HCT116 (cell line): ENCODE measurements around the gene RNU5B-1.

Source experiments
- CBX3 ChIP-seq: IDR thresholded peaks from 2 replicates; pipeline ENCODE4 v1.6.1; 2012; ENCODE audit warnings: low read depth
- CEBPB ChIP-seq: IDR thresholded peaks from 2 replicates; pipeline ENCODE4 v1.6.1; 2012; ENCODE audit warnings: low read depth
- CTCF ChIP-seq, 3 experiments: fragments of 200-600 bp in 1 of 3; sonication (generic) in 1 of 3; IDR thresholded peaks in 2 of 3; conservative IDR thresholded peaks in 1 of 3; 2 replicates each; pipeline ENCODE4 v1.5.1; 2012 to 2017; ENCODE audit warnings: low read depth in 2 of 3, low read length in 2 of 3, antibody characterized with exemption in 1 of 3, borderline replicate concordance in 1 of 3, control low read depth in 1 of 3, mild to moderate bottlenecking in 1 of 3, mixed read lengths in 1 of 3, mixed run types in 1 of 3, moderate library complexity in 1 of 3; ENCODE audit not compliant: insufficient read depth in 1 of 3
- EZH2 ChIP-seq: fragments of 200-600 bp; sonication (generic); IDR thresholded peaks from 2 replicates; pipeline ENCODE4 v1.6.1; 2017; ENCODE audit warnings: antibody characterized with exemption, mixed run types
- TCF7L2 ChIP-seq: IDR thresholded peaks from 2 replicates; pipeline ENCODE4 v1.7.0; 2011; ENCODE audit warnings: borderline replicate concordance, inconsistent platforms; ENCODE audit not compliant: insufficient read depth, insufficient read length; ENCODE audit errors: extremely low read depth

- TF ChIP-seq TCF7L2 (no peak), EZH2 (no peak), CTCF (IDR thresholded peaks at IDR 0.05 in 2 of 3, conservative IDR thresholded peaks at IDR 0.05 in 1 of 3; ENCODE audit: borderline replicate concordance in 1 of 3, insufficient read depth in 1 of 3, low read depth in 2 of 3, low read length in 2 of 3) (no peak), CBX3 (no peak), CEBPB (no peak)
These were observed 5.5 kb downstream of the RNU5B-1 start for GRCh38 chr15:65309882-65310418.
